ENCODE data around the gene LRSAM1. TPM values are rescaled to one million over a fixed set of nuclear protein-coding genes. Genes with fewer than 3 reads are reported as not detected.
A peak's percentile ranks its signal among the peaks of the same experiment; 100 is the strongest.

Gene LRSAM1
- total RNA-seq, 1 donor from 2014 or later, result 38.0 TPM

GRCh38 chr9:127482662-127483061, 31.4 kb downstream of the LRSAM1 start:
- Mint-ChIP-seq H3K27ac (ENCODE audit: unreplicated experiment) (no peak overlapping the region), H3K4me3 (ENCODE audit: unreplicated experiment) (no peak overlapping the region), H3K36me3 (ENCODE audit: unreplicated experiment) (peaks cover 8% of the 10 kb centered on the region), H3K27me3 (ENCODE audit: unreplicated experiment) (peaks cover 1% of the 10 kb centered on the region), H3K4me1 (ENCODE audit: low read depth, unreplicated experiment) (peaks cover 6% of the 10 kb centered on the region), H3K9me3 (ENCODE audit: unreplicated experiment) (no peaks in the 10 kb centered on the region)
- DNase-seq, result no peak
- TF ChIP-seq, protein P1, sequence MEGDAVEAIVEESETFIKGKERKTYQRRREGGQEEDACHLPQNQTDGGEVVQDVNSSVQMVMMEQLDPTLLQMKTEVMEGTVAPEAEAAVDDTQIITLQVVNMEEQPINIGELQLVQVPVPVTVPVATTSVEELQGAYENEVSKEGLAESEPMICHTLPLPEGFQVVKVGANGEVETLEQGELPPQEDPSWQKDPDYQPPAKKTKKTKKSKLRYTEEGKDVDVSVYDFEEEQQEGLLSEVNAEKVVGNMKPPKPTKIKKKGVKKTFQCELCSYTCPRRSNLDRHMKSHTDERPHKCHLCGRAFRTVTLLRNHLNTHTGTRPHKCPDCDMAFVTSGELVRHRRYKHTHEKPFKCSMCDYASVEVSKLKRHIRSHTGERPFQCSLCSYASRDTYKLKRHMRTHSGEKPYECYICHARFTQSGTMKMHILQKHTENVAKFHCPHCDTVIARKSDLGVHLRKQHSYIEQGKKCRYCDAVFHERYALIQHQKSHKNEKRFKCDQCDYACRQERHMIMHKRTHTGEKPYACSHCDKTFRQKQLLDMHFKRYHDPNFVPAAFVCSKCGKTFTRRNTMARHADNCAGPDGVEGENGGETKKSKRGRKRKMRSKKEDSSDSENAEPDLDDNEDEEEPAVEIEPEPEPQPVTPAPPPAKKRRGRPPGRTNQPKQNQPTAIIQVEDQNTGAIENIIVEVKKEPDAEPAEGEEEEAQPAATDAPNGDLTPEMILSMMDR (IDR thresholded peaks at IDR 0.05; ENCODE audit: partially characterized antibody, unreplicated experiment), result no peak

DNA sequence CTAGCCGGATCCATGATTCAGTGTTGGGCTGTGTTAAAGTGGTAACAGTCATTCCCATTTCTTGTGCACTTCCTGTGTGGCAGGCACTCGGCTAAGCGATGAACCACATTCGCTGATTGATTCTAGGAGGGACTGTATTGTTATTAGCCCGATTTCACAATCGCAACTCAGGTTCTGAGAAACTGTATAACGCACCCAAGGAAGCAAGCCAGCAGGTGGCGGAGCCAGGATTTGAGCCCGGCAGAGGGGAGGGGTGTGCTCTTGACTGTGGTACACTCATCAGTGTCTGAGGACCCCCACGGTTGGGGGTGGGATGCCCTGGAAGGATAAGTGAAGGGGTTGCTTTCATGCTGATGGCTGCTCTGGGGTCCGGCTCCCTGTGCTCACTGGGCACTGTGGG, 34.7 kb downstream of the LRSAM1 start:
- peaks cover 1% of the 10 kb centered on the region for H3K9me3 Mint-ChIP-seq (ENCODE audit: unreplicated experiment)
- H3K4me1 Mint-ChIP-seq (ENCODE audit: low read depth, unreplicated experiment), result peaks cover 15% of the 10 kb centered on the region
- peak overlapping the region; percentile 46 for H3K4me3 Mint-ChIP-seq (ENCODE audit: unreplicated experiment)
- peaks cover 4% of the 10 kb centered on the region for H3K36me3 Mint-ChIP-seq (ENCODE audit: unreplicated experiment)
- peaks cover 1% of the 10 kb centered on the region for H3K27me3 Mint-ChIP-seq (ENCODE audit: unreplicated experiment)
- DNase-seq, result no peak
- TF ChIP-seq, protein P1 (IDR thresholded peaks at IDR 0.05; ENCODE audit: partially characterized antibody, unreplicated experiment), result no peak
- peak overlapping the region; percentile 55 for H3K27ac Mint-ChIP-seq (ENCODE audit: unreplicated experiment)

- no peaks in the 10 kb centered on the region for H3K36me3 Mint-ChIP-seq (ENCODE audit: unreplicated experiment)
- no peak overlapping the region for H3K27ac Mint-ChIP-seq (ENCODE audit: unreplicated experiment)
- DNase-seq, result no peak
- peaks cover 30% of the 10 kb centered on the region for H3K4me1 Mint-ChIP-seq (ENCODE audit: low read depth, unreplicated experiment)
- H3K27me3 Mint-ChIP-seq (ENCODE audit: unreplicated experiment), result peaks cover 5% of the 10 kb centered on the region
- no peak overlapping the region for H3K4me3 Mint-ChIP-seq (ENCODE audit: unreplicated experiment)
- H3K9me3 Mint-ChIP-seq (ENCODE audit: unreplicated experiment), result peaks cover 1% of the 10 kb centered on the region
- TF ChIP-seq, protein P1 (IDR thresholded peaks at IDR 0.05; ENCODE audit: partially characterized antibody, unreplicated experiment), result no peak
These were observed 37.6 kb downstream of the LRSAM1 start for GRCh38 chr9:127488946-127489345.

DNA sequence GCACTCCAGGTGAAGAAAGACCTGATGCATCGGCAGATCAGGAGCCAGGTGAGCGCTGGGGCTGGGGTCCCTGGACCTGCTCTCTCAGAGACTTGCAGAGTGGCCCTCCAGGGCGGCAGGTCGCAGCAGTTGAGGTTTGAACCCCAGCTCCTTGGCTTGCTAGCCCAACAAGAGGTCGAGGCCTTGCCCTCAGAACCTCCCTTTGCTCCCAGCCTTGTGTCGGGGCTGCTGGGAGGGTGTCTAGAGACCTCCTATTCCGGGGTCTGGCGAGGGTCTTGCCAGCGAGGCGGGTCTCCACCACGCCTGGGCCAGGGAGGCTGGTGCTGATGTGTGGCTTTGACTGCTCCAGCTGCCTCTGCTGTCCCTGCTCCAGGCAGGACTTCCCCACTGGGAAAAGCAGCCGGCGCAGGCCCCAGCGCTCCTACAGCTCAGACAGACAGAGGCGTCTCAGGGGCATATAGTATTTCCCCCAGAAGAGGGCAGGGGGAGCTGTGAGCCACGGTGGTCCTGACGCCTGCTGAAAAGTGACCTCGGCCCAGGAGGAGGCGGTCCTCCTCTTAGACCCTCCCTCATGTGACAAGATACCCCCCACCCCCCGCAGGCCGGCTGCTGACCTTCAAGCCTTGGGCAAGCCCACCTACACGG, 38.3 kb downstream of the LRSAM1 start:
- TF ChIP-seq, protein P1 (IDR thresholded peaks at IDR 0.05; ENCODE audit: partially characterized antibody, unreplicated experiment), result no peak
- no peak overlapping the region for H3K27ac Mint-ChIP-seq (ENCODE audit: unreplicated experiment)
- no peak overlapping the region for H3K4me3 Mint-ChIP-seq (ENCODE audit: unreplicated experiment)
- H3K27me3 Mint-ChIP-seq (ENCODE audit: unreplicated experiment), result peaks cover 5% of the 10 kb centered on the region
- H3K36me3 Mint-ChIP-seq (ENCODE audit: unreplicated experiment), result no peaks in the 10 kb centered on the region
- H3K4me1 Mint-ChIP-seq (ENCODE audit: low read depth, unreplicated experiment), result peaks cover 30% of the 10 kb centered on the region
- peak; percentile 76 for DNase-seq
- H3K9me3 Mint-ChIP-seq (ENCODE audit: unreplicated experiment), result peaks cover 1% of the 10 kb centered on the region

DNA sequence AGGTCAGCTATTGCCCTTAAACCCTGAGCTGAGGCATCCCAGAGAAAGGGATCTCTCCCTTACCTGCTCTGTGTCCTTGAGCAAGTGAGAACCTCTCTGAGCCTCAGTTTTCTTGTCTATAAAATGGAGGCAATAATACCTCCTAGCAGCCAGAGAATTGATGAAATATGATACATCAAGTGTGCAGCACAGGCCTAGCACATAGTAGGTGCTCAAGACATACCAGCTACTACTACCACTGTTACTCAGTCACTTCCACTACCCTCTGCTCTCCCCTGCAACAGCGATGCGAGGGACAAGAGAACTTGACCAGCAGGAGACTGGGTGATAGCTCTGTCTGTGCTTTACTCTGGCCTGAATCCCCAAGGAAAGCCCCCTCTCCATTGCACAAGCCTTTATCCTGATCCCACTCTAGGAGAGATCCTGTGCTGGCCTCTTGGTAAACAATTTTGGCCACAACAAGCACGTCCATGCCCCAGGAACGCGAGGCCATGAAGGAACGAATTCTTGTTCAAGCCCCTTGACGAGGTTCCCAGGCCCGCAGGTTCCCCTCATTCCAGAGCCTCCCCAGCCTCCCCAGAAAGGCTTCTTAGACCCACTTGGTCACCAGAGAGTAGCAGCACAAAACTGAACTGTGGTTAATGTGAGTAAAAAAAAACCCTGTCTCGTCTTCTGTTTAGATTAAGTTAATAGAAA, 39.4 kb downstream of the LRSAM1 start:
- peak overlapping the region; percentile 78 for H3K27ac Mint-ChIP-seq (ENCODE audit: unreplicated experiment)
- peak overlapping the region; percentile 63 for H3K4me3 Mint-ChIP-seq (ENCODE audit: unreplicated experiment)
- H3K27me3 Mint-ChIP-seq (ENCODE audit: unreplicated experiment), result peaks cover 5% of the 10 kb centered on the region

More for the DNA sequence above, 39.4 kb downstream of the LRSAM1 start:
- no peaks in the 10 kb centered on the region for H3K36me3 Mint-ChIP-seq (ENCODE audit: unreplicated experiment)
- no peak for DNase-seq
- peaks cover 28% of the 10 kb centered on the region for H3K4me1 Mint-ChIP-seq (ENCODE audit: low read depth, unreplicated experiment)
- H3K9me3 Mint-ChIP-seq (ENCODE audit: unreplicated experiment), result peaks cover 1% of the 10 kb centered on the region
- TF ChIP-seq, protein P1 (IDR thresholded peaks at IDR 0.05; ENCODE audit: partially characterized antibody, unreplicated experiment), result no peak

Data from glutamatergic neuron (in vitro differentiated cells).